ENCODE measurements around the gene DGKQ. TPM values are rescaled to one million over a fixed set of nuclear protein-coding genes. Genes with fewer than 3 reads are reported as not detected.

Gene DGKQ
- total and polyA plus RNA-seq, 3 experiments from 2014 or later = 17.2 to 26.2 (median 19.6) TPM

Other genes with a start within 250 kb of the DGKQ start
- under 1 TPM; 0.13 to 0.16 TPM for gene CPLX1, start 147.4 kb downstream of the DGKQ start, total RNA-seq
- gene CPLX1, start 147.4 kb downstream of the DGKQ start, polyA plus RNA-seq = not detected
- gene GAK, start 41.3 kb downstream of the DGKQ start, total RNA-seq = 100 to 1,000 TPM; 112 to 118 TPM
- 82.9 TPM for gene GAK, start 41.3 kb downstream of the DGKQ start, polyA plus RNA-seq
- gene TMEM175, start 41.1 kb downstream of the DGKQ start, total RNA-seq = 10 to 100 TPM; 17.6 to 21.5 TPM
- 16.9 TPM for gene TMEM175, start 41.1 kb downstream of the DGKQ start, polyA plus RNA-seq
- gene IDUA, start 13.5 kb upstream of the DGKQ start, total RNA-seq = 10 to 100 TPM; 18.7 to 19.1 TPM
- gene IDUA, start 13.5 kb upstream of the DGKQ start, polyA plus RNA-seq = 9.3 TPM
- not detected for gene SLC26A1, start 19.8 kb upstream of the DGKQ start, total RNA-seq
- 1.1 TPM for gene SLC26A1, start 19.8 kb upstream of the DGKQ start, polyA plus RNA-seq
- 10 to 100 TPM; 12.3 to 14.5 TPM for gene FGFRL1, start 38.1 kb upstream of the DGKQ start, total RNA-seq
- gene FGFRL1, start 38.1 kb upstream of the DGKQ start, polyA plus RNA-seq = 1.4 TPM
- gene RNF212, start 140.0 kb upstream of the DGKQ start, total RNA-seq = 1 to 10 TPM; 1.2 TPM
- 2.0 TPM for gene RNF212, start 140.0 kb upstream of the DGKQ start, polyA plus RNA-seq
- 1 to 10 TPM; 2.7 to 3.1 TPM for gene SPON2, start 199.0 kb upstream of the DGKQ start, total RNA-seq
- 43.9 TPM for gene SPON2, start 199.0 kb upstream of the DGKQ start, polyA plus RNA-seq